IMR-90 (cell line): ENCODE measurements around the gene CRIM1. TPM values are rescaled to one million over a fixed set of nuclear protein-coding genes. Genes with fewer than 3 reads are reported as not detected.

ENCODE experiments used
- ATAC-seq: fragments of 200-7000 bp; cut with Tn5 transposase; 2 replicates; pipeline ENCODE4 v1.9.1; 2020; ENCODE audit warnings: low read depth, mild to moderate bottlenecking, moderate library complexity
- BruUV-seq: library from RNA; stranded (reverse); fragments of 400-500 nt; replicated peaks from 2 replicates; lab custom pipeline; 2021; lab: Mats Ljungman, UMichigan
- CTCF ChIA-PET: fragments of 300-600 bp; formaldehyde crosslinking; extraction: SDS; loops from one replicate; lab custom pipeline; 2021; ENCODE audit warnings: antibody characterized with exemption; lab: Yijun Ruan, JAX
- POLR2A ChIA-PET: fragments of 300-600 bp; sonication (Branson Sonifier 250); formaldehyde crosslinking; loops from one replicate; lab custom pipeline; 2022; ENCODE audit warnings: antibody characterized with exemption; ENCODE audit not compliant: unreplicated experiment; lab: Charles Lee
- DNase-seq: peaks from one replicate; pipeline ENCODE4 v3.0.0; 2013
- H2AFZ ChIP-seq: replicated peaks from 2 replicates; pipeline ENCODE3; 2013; ENCODE audit warnings: low read length, mild to moderate bottlenecking; ENCODE audit not compliant: poor library complexity
- H2AK5ac ChIP-seq: 2 replicates; pipeline ENCODE4 v1.6.1; 2013; ENCODE audit warnings: low read depth, low read length, inconsistent platforms
- H2AK9ac ChIP-seq: replicated peaks from 2 replicates; pipeline ENCODE3; 2013; ENCODE audit warnings: mild to moderate bottlenecking, low read depth, low read length, moderate library complexity; ENCODE audit not compliant: poor library complexity
- H2BK120ac ChIP-seq: 2 replicates; pipeline ENCODE4 v1.6.1; 2013; ENCODE audit warnings: low read depth, low read length, inconsistent platforms
- H2BK15ac ChIP-seq: 3 replicates; pipeline ENCODE4 v1.6.1; 2013; ENCODE audit warnings: low read depth, low read length, inconsistent platforms
- H2BK20ac ChIP-seq: 2 replicates; pipeline ENCODE4 v1.6.1; 2013; ENCODE audit warnings: low read depth, mild to moderate bottlenecking, inconsistent platforms, low read length, moderate library complexity
- H2BK5ac ChIP-seq: 2 replicates; pipeline ENCODE4 v1.6.1; 2013; ENCODE audit warnings: mild to moderate bottlenecking, low read depth, low read length, inconsistent platforms; ENCODE audit not compliant: poor library complexity, severe bottlenecking
- H3K14ac ChIP-seq: replicated peaks from 2 replicates; pipeline ENCODE4 v1.6.1; 2013; ENCODE audit warnings: low read depth, low read length, inconsistent platforms
- H3K18ac ChIP-seq: 2 replicates; pipeline ENCODE4 v1.6.1; 2013; ENCODE audit warnings: low read depth, low read length, control low read depth
- H3K23ac ChIP-seq: 2 replicates; pipeline ENCODE4 v1.6.1; 2013; ENCODE audit warnings: low read depth, low read length, inconsistent platforms
- H3K27ac ChIP-seq: 2 replicates; pipeline ENCODE4 v1.5.1; 2013; ENCODE audit warnings: mild to moderate bottlenecking, control low read depth, low read length; ENCODE audit not compliant: insufficient read depth
- H3K27me3 ChIP-seq: 2 replicates; pipeline ENCODE4 v1.6.1; 2013; ENCODE audit warnings: low read length; ENCODE audit not compliant: control insufficient read depth, insufficient read depth
- H3K36me3 ChIP-seq: 2 replicates; pipeline ENCODE4 v1.6.1; 2013; ENCODE audit warnings: low read length, mixed read lengths; ENCODE audit not compliant: control insufficient read depth, insufficient read depth
- H3K4ac ChIP-seq: 2 replicates; pipeline ENCODE4 v1.6.1; 2013; ENCODE audit warnings: low read depth, low read length, inconsistent platforms
- H3K4me1 ChIP-seq: 2 replicates; pipeline ENCODE4 v1.6.1; 2013; ENCODE audit warnings: low read length, mixed read lengths; ENCODE audit not compliant: control insufficient read depth, insufficient read depth
- H3K4me2 ChIP-seq: 2 replicates; pipeline ENCODE4 v1.6.1; 2013; ENCODE audit warnings: low read depth, mild to moderate bottlenecking, control low read depth, low read length, moderate library complexity
- H3K4me3 ChIP-seq: 2 replicates; pipeline ENCODE4 v1.5.1; 2013; ENCODE audit warnings: low read depth, mild to moderate bottlenecking, control low read depth, low read length, moderate library complexity; ENCODE audit not compliant: insufficient read depth
- H3K56ac ChIP-seq: 2 replicates; pipeline ENCODE4 v1.6.1; 2013; ENCODE audit warnings: low read length, inconsistent platforms; ENCODE audit not compliant: insufficient read depth; ENCODE audit errors: extremely low read depth
- H3K79me1 ChIP-seq, 2 experiments: 2 replicates each; pipeline ENCODE4 v1.6.1; 2013; ENCODE audit warnings: low read length in 2 of 2, inconsistent platforms in 1 of 2, low read depth in 1 of 2
- H3K9ac ChIP-seq: 2 replicates; pipeline ENCODE4 v1.6.1; 2013; ENCODE audit warnings: low read depth, low read length, control low read depth
- H3K9me1 ChIP-seq: 2 replicates; pipeline ENCODE4 v1.6.1; 2013; ENCODE audit warnings: low read length, inconsistent platforms; ENCODE audit not compliant: insufficient read depth
- H3K9me3 ChIP-seq: 2 replicates; pipeline ENCODE4 v1.6.1; 2013; ENCODE audit warnings: low read length; ENCODE audit not compliant: control insufficient read depth, insufficient read depth
- H4K20me1 ChIP-seq: 2 replicates; pipeline ENCODE4 v1.6.1; 2013; ENCODE audit warnings: low read length, inconsistent platforms; ENCODE audit not compliant: insufficient read depth
- H4K5ac ChIP-seq: 2 replicates; pipeline ENCODE4 v1.6.1; 2013; ENCODE audit warnings: mild to moderate bottlenecking, low read depth, low read length, control low read depth
- H4K8ac ChIP-seq, 2 experiments: 2 replicates each; pipeline ENCODE4 v1.6.1; 2013; ENCODE audit warnings: low read depth in 2 of 2, low read length in 2 of 2, control low read depth in 1 of 2, inconsistent platforms in 1 of 2
- H4K91ac ChIP-seq: 2 replicates; pipeline ENCODE4 v1.6.1; 2013; ENCODE audit warnings: low read depth, low read length, inconsistent platforms; ENCODE audit not compliant: insufficient read depth
- CEBPB ChIP-seq: IDR thresholded peaks from 2 replicates; pipeline ENCODE4 v1.6.1; 2012; ENCODE audit warnings: low read depth, low read length, improper control_type of control experiment
- CHD1 ChIP-seq: IDR thresholded peaks from 2 replicates; pipeline ENCODE4 v1.6.1; 2012; ENCODE audit warnings: low read depth, low read length, improper control_type of control experiment
- CTCF ChIP-seq: conservative IDR thresholded peaks from 2 replicates; pipeline ENCODE4 v1.5.1; 2012; ENCODE audit warnings: mild to moderate bottlenecking, low read depth, low read length, improper control_type of control experiment
- ELK1 ChIP-seq: fragments of 150-350 bp; IDR thresholded peaks from 2 replicates; pipeline ENCODE4 v1.6.1; 2016; ENCODE audit warnings: low read depth, mild to moderate bottlenecking, low read length, moderate library complexity, borderline replicate concordance
- MXI1 ChIP-seq: IDR thresholded peaks from 2 replicates; pipeline ENCODE4 v1.6.1; 2012; ENCODE audit warnings: low read depth, mild to moderate bottlenecking, low read length, moderate library complexity, borderline replicate concordance
- NFE2L2 ChIP-seq: fragments of 150-350 bp; IDR thresholded peaks from 2 replicates; pipeline ENCODE4 v1.6.1; 2016; ENCODE audit warnings: low read depth, mild to moderate bottlenecking, low read length
- POLR2A ChIP-seq: IDR thresholded peaks from 2 replicates; pipeline ENCODE4 v1.6.1; 2012; ENCODE audit warnings: mild to moderate bottlenecking, low read depth, low read length
- RAD21 ChIP-seq: IDR thresholded peaks from 2 replicates; pipeline ENCODE4 v1.6.1; 2012; ENCODE audit warnings: low read length, improper control_type of control experiment
- RCOR1 ChIP-seq: IDR thresholded peaks from 2 replicates; pipeline ENCODE4 v1.6.1; 2012; ENCODE audit warnings: mild to moderate bottlenecking, low read length, improper control_type of control experiment; ENCODE audit not compliant: insufficient replicate concordance
- RFX5 ChIP-seq: IDR thresholded peaks from 2 replicates; pipeline ENCODE4 v1.8.0; 2012; ENCODE audit warnings: low read depth, mild to moderate bottlenecking, low read length, moderate library complexity
- USF2 ChIP-seq: fragments of 150-350 bp; IDR thresholded peaks from 2 replicates; pipeline ENCODE4 v1.6.1; 2017; ENCODE audit warnings: mild to moderate bottlenecking, antibody characterized with exemption, low read length, low read depth
- WGBS, 2 experiments: methylation state at CpG; one replicate each; pipeline versions ENCODE4 v1.1.5 to v1.1.7; 2013; ENCODE audit warnings: missing lambda C conversion rate in 2 of 2; ENCODE audit not compliant: insufficient read length in 1 of 2; ENCODE audit errors: extremely low coverage in 2 of 2; 5-methylcytosine and 5-hydroxymethylcytosine counted together
- dilution Hi-C: fragments of 300-500 bp; cut with HindIII; formaldehyde crosslinking; loops from one replicate; pipeline ENCODE4 v1.14.3; 2018; ENCODE audit warnings: low sequenced_read_pairs; ENCODE audit not compliant: unreplicated experiment
- in situ Hi-C: fragments of 300-500 bp; cut with MboI; formaldehyde crosslinking; loops from 3 replicates; pipeline ENCODE4 v1.14.3; 2019; ENCODE audit warnings: low sequenced_read_pairs, inconsistent platforms, mixed read lengths
- intact Hi-C: fragments of 100-400 bp; cut with micrococcal nuclease; formaldehyde crosslinking; loops from 2 replicates; pipeline ENCODE4 v1.10.0; 2022
- polyA plus RNA-seq, 3 experiments: library from polyadenylated mRNA; depleted of rRNA; stranded (reverse); fragments of >200 nt; gene quantifications; 2 replicates each; pipeline ENCODE4 v1.2.3, GENCODE V29; 2012; ENCODE audit warnings: low replicate concordance in 1 of 3
- total RNA-seq: library from RNA; depleted of rRNA; stranded (reverse); fragments of >200 nt; gene quantifications from 2 replicates; pipeline ENCODE4 v1.2.3, GENCODE V29; 2012

The CRIM1 gene
- total and polyA plus RNA-seq, 2 of the 4 experiments (the other 2 are of a cell fraction): 285 to 490 TPM

- no peak overlapping the region for H3K18ac ChIP-seq
- no peak overlapping the region for H2AK5ac ChIP-seq
- H3K4me2 ChIP-seq: no peak overlapping the region
- H3K4me1 ChIP-seq: 0 out of 2 replicates have a peak, but pooled peaks cover 3% of the 10 kb centered on the region
- no peak overlapping the region for H3K14ac ChIP-seq
- H4K20me1 ChIP-seq: no peaks in the 10 kb centered on the region
- no peak overlapping the region for H2BK15ac ChIP-seq
- H3K79me1 ChIP-seq: peaks cover 35 to 77% of the 10 kb centered on the region in 2 experiments
- ChIA-PET CTCF (interaction anchor here (0.8 kb wide), 1 partner anchor 32 kb away, joined by 3 read pairs; no protein-coding TSS in a partner anchor), POLR2A (no interaction called here)
- peaks cover 41% of the 10 kb centered on the region for H3K36me3 ChIP-seq
- dilution Hi-C loops (no loop called here), intact Hi-C loops (no loop called here), in situ Hi-C loops (no loop called here)
- no peak overlapping the region for H3K9ac ChIP-seq
- no peak for DNase-seq
- no peak overlapping the region for H3K23ac ChIP-seq
- TF ChIP-seq USF2 (no peak), NFE2L2 (no peak), CHD1 (no peak), ELK1 (no peak), CEBPB (no peak), RCOR1 (no peak), RAD21 (no peak), MXI1 (no peak), POLR2A (no peak), RFX5 (no peak), CTCF (no peak)
- H3K4me3 ChIP-seq: no peak overlapping the region
- no CpG with 5 or more reads among the region's 5 CpGs for WGBS, 2 experiments
- H2BK5ac ChIP-seq: no peak overlapping the region
- H3K9me1 ChIP-seq: peaks cover 5% of the 10 kb centered on the region
- no peak overlapping the region for H4K5ac ChIP-seq
- ATAC-seq: no peak
- H2AFZ ChIP-seq: no peak overlapping the region
- H3K27ac ChIP-seq: no peak overlapping the region
- no peak overlapping the region for H2BK120ac ChIP-seq
- no peaks in the 10 kb centered on the region for H3K9me3 ChIP-seq
- H3K4ac ChIP-seq: no peak overlapping the region
- H3K56ac ChIP-seq: no peak overlapping the region
- no peaks in the 10 kb centered on the region for H3K27me3 ChIP-seq
- H2AK9ac ChIP-seq: no peak overlapping the region
- no peak overlapping the region for H4K8ac ChIP-seq
- no peak overlapping the region for H2BK20ac ChIP-seq
- no peak overlapping the region for H4K91ac ChIP-seq
- BruUV-seq: no TSS peak
These were observed 227.0 kb downstream of the CRIM1 start for GRCh38 chr2:36582538-36582937.
